ENCODE data around the gene TNFRSF11A. TPM values are rescaled to one million over a fixed set of nuclear protein-coding genes. Genes with fewer than 3 reads are reported as not detected.

TNFRSF11A gene
- total RNA-seq, 1 donor from 2014 or later, result 0.19 TPM

DNA sequence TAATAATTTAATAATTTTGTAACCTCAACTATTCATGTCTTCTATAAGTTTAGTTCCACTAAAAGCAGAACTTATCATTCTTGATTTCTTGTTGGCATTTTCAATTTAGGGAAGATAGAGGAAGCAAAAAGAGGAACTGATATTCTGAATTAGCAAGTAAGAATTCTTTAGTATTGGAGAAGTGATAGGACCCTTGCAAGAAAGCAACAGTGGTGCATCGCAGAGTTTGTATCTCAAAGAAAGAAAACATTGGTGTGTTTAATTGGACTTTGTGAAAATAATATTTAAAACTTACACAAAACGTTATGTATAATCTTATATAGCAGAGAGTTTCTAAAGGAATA lies 36.5 kb upstream of the TNFRSF11A start:
- H3K4me3 Mint-ChIP-seq (ENCODE audit: unreplicated experiment), result no peak overlapping the region
- peaks cover 2% of the 10 kb centered on the region for H3K4me1 Mint-ChIP-seq (ENCODE audit: unreplicated experiment)
- TF ChIP-seq, protein P1, sequence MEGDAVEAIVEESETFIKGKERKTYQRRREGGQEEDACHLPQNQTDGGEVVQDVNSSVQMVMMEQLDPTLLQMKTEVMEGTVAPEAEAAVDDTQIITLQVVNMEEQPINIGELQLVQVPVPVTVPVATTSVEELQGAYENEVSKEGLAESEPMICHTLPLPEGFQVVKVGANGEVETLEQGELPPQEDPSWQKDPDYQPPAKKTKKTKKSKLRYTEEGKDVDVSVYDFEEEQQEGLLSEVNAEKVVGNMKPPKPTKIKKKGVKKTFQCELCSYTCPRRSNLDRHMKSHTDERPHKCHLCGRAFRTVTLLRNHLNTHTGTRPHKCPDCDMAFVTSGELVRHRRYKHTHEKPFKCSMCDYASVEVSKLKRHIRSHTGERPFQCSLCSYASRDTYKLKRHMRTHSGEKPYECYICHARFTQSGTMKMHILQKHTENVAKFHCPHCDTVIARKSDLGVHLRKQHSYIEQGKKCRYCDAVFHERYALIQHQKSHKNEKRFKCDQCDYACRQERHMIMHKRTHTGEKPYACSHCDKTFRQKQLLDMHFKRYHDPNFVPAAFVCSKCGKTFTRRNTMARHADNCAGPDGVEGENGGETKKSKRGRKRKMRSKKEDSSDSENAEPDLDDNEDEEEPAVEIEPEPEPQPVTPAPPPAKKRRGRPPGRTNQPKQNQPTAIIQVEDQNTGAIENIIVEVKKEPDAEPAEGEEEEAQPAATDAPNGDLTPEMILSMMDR (IDR thresholded peaks at IDR 0.05), result no peak
- H3K27me3 Mint-ChIP-seq (ENCODE audit: unreplicated experiment), result no peaks in the 10 kb centered on the region
- DNase-seq (ENCODE audit: extremely low spot score, unreplicated experiment), result no peak
- no peak overlapping the region for H3K27ac Mint-ChIP-seq (ENCODE audit: unreplicated experiment)
- H3K36me3 Mint-ChIP-seq (ENCODE audit: unreplicated experiment), result peaks cover 23% of the 10 kb centered on the region
- no peaks in the 10 kb centered on the region for H3K9me3 Mint-ChIP-seq (ENCODE audit: unreplicated experiment)

- peaks cover 26% of the 10 kb centered on the region for H3K36me3 Mint-ChIP-seq (ENCODE audit: unreplicated experiment)
- TF ChIP-seq, protein P1 (IDR thresholded peaks at IDR 0.05), result no peak
- H3K9me3 Mint-ChIP-seq (ENCODE audit: unreplicated experiment), result peaks cover 4% of the 10 kb centered on the region
- DNase-seq (ENCODE audit: extremely low spot score, unreplicated experiment), result no peak
- H3K4me3 Mint-ChIP-seq (ENCODE audit: unreplicated experiment), result no peak overlapping the region
- H3K27ac Mint-ChIP-seq (ENCODE audit: unreplicated experiment), result no peak overlapping the region
- H3K27me3 Mint-ChIP-seq (ENCODE audit: unreplicated experiment), result no peaks in the 10 kb centered on the region
- H3K4me1 Mint-ChIP-seq (ENCODE audit: unreplicated experiment), result peaks cover 2% of the 10 kb centered on the region
Observed at GRCh38 chr18:62289047-62289446, 36.1 kb upstream of the TNFRSF11A start.

DNA sequence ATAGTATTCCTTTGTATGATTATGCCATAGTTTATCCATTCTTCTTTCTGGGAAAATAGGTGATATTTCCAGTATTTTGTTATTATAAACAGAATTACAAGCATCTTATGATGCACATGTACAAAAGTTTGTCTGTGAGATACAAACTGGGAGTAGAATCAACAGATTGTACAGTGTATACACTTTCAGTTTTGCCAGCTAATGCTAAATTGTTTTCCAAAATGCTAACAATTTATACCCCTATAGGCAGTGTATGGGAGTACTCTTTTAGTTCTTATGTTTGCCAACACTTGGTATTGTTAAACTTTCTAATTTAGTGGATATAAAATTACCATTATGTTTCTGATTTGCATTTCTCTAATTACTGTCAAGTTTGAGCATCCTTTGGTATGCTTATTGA lies 31.0 kb upstream of the TNFRSF11A start:
- H3K36me3 Mint-ChIP-seq (ENCODE audit: unreplicated experiment), result peaks cover 15% of the 10 kb centered on the region
- no peak for DNase-seq (ENCODE audit: extremely low spot score, unreplicated experiment)
- H3K9me3 Mint-ChIP-seq (ENCODE audit: unreplicated experiment), result peaks cover 4% of the 10 kb centered on the region
- no peak overlapping the region for H3K27ac Mint-ChIP-seq (ENCODE audit: unreplicated experiment)
- H3K4me1 Mint-ChIP-seq (ENCODE audit: unreplicated experiment), result no peaks in the 10 kb centered on the region
- TF ChIP-seq, protein P1 (IDR thresholded peaks at IDR 0.05), result no peak
- H3K4me3 Mint-ChIP-seq (ENCODE audit: unreplicated experiment), result no peak overlapping the region
- no peaks in the 10 kb centered on the region for H3K27me3 Mint-ChIP-seq (ENCODE audit: unreplicated experiment)

- no peak overlapping the region for H3K4me3 Mint-ChIP-seq (ENCODE audit: unreplicated experiment)
Observed at GRCh38 chr18:62300359-62300963, 24.6 kb upstream of the TNFRSF11A start.

GRCh38 chr18:62301322-62301721 lies 23.8 kb upstream of the TNFRSF11A start:
- Mint-ChIP-seq H3K27me3 (ENCODE audit: unreplicated experiment) (no peaks in the 10 kb centered on the region), H3K4me1 (ENCODE audit: unreplicated experiment) (no peaks in the 10 kb centered on the region), H3K9me3 (ENCODE audit: unreplicated experiment) (no peaks in the 10 kb centered on the region), H3K36me3 (ENCODE audit: unreplicated experiment) (peaks cover 45% of the 10 kb centered on the region), H3K4me3 (ENCODE audit: unreplicated experiment) (no peak overlapping the region), H3K27ac (ENCODE audit: unreplicated experiment) (no peak overlapping the region)
- no peak for DNase-seq (ENCODE audit: extremely low spot score, unreplicated experiment)
- TF ChIP-seq, protein P1 (IDR thresholded peaks at IDR 0.05), result no peak

More at GRCh38 chr18:62300359-62300963, 24.6 kb upstream of the TNFRSF11A start:
- TF ChIP-seq, protein P1 (IDR thresholded peaks at IDR 0.05), result no peak
- Mint-ChIP-seq H3K4me1 (ENCODE audit: unreplicated experiment) (no peaks in the 10 kb centered on the region), H3K36me3 (ENCODE audit: unreplicated experiment) (peaks cover 45% of the 10 kb centered on the region), H3K27ac (ENCODE audit: unreplicated experiment) (no peak overlapping the region), H3K9me3 (ENCODE audit: unreplicated experiment) (no peaks in the 10 kb centered on the region), H3K27me3 (ENCODE audit: unreplicated experiment) (no peaks in the 10 kb centered on the region)
- DNase-seq (ENCODE audit: extremely low spot score, unreplicated experiment), result no peak

Data from osteocyte (in vitro differentiated cells).